Heart left ventricle (tissue), 11 donors: Measurements from ENCODE around the gene PKIB. TPM values are rescaled to one million over a fixed set of nuclear protein-coding genes. Genes with fewer than 3 reads are reported as not detected.

Source experiments
- polyA plus RNA-seq, 2 donors: library from polyadenylated mRNA; stranded (reverse); fragments of 200-250 nt; gene quantifications; one replicate each; pipeline ENCODE4 v1.2.3, GENCODE V29; 2013
- total RNA-seq, 9 donors: library from RNA; depleted of rRNA in 2 of 9; stranded (reverse); fragments of >200 nt in 2 of 9; fragmentation: NEBNext Ultra II Directional in 3 of 9; extraction: Animal tissue kit (Norgen Biotek cat#: 25700) in 3 of 9; gene quantifications; one replicate each; pipeline versions ENCODE4 v1.1.0 to v1.2.4, GENCODE V29; 2016 to 2023
- donor health status: ischemic (EF 13 %, LVEDD 7.1; RV severe dilation, severe dysfunction).
- donor health status: healthy with polysubstance abuse.
- donor health status: DM: no; HTN: yes; CAD: no.
- donor health status: DM: no; HTN: no; CAD: no.
- donor health status: ischemic (EF 25% LVEDD 5.7; RV mildly dilated, moderate dysfunction).
- donor health status: healthy.
- donor health status: DM: yes; HTN: yes; CAD: no.
- donor health status: PGD.
- donor health status: nonischemic (EF 23%, LVEDD 6.1; RV moderate dilation, normal function).

The PKIB gene
- total and polyA plus RNA-seq, 11 donors, result 0.27 to 0.96 (median 0.50) TPM; not detected in 4

Other genes with a start within 250 kb of the PKIB start
- 10 to 100 TPM; 18.3 to 34.2 (median 23.1) TPM for gene HSF2, start 210.8 kb upstream of the PKIB start, total RNA-seq
- gene HSF2, start 210.8 kb upstream of the PKIB start, polyA plus RNA-seq, result 10 to 100 TPM; 13.1 to 38.7 TPM
- 100 to 1,000 TPM; 158 to 208 (median 174) TPM for gene SERINC1, start 138.6 kb upstream of the PKIB start, total RNA-seq
- gene SERINC1, start 138.6 kb upstream of the PKIB start, polyA plus RNA-seq, result 100 to 1,000 TPM in 1 of 2 donors, 10 to 100 TPM in 1; 50.1 to 171 TPM
- under 1 TPM in 1 of 9 donors, not detected in 8; 0.61 TPM for gene FABP7, start 169.3 kb downstream of the PKIB start, total RNA-seq
- gene FABP7, start 169.3 kb downstream of the PKIB start, polyA plus RNA-seq, result under 1 TPM in 1 of 2 donors, not detected in 1; 0.17 TPM
- 10 to 100 TPM in 1 of 9 donors, 1 to 10 TPM in 8; 3.5 to 10.4 (median 4.6) TPM for gene SMPDL3A, start 178.9 kb downstream of the PKIB start, total RNA-seq
- gene SMPDL3A, start 178.9 kb downstream of the PKIB start, polyA plus RNA-seq, result 1 to 10 TPM; 4.1 to 8.1 TPM